Muscle of back (tissue), 11 donors: Measurements from ENCODE around the gene ARL15. TPM values are rescaled to one million over a fixed set of nuclear protein-coding genes. Genes with fewer than 3 reads are reported as not detected.

Source experiments
- DNase-seq, 3 donors: peaks; one replicate each; pipeline versions ENCODE4 v3.0.0 to v3.0.0-alpha.2; 2013
- polyA plus RNA-seq, 10 donors: library from polyadenylated mRNA; unstranded; fragments of 120-200 nt; gene quantifications; one replicate each; pipeline ENCODE4 v1.2.1, GENCODE V29; 2013; ENCODE audit not compliant: insufficient read length in 10 of 10

ARL15 gene
- polyA plus RNA-seq, 10 donors: 22.5 to 30.3 (median 27.3) TPM

DNA sequence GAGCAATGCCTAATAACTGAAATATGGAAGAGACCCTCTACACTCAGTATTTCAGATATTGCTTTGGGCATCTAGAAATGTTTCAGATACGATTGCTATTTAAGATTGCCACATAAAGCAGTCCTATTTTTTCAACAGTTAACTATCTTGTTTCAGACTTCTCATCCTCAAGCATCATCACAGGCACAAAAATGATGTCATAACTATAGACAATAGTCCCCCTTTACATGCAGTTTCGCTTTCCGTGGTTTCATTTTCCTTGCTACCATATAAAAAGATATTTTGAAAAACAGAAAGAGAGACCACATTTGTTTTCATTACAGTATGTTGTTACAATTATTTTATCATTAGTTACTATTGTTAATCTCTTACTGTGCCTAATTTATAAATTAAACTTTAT is 402.5 kb downstream of the ARL15 start:
- DNase-seq: no peak

DNA sequence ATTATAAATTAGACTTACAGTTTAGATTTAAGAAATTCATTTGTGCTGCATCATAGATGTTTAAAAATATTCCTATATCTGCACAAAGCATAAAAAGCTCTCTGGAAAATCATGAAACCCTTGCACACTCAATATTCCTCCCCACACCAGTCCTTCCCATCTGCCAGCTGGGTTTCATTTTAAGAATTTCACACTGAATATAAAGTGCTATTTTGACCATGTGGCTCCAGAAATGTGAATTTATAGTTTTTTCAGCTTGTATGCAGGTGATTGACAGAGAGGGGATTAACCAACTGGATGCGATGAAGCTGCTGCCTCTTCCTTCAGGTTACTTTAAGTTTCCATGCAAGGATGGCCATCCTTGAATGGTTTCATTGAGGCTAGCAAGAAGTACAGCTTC is 403.6 kb downstream of the ARL15 start:
- DNase-seq: no peak

DNA sequence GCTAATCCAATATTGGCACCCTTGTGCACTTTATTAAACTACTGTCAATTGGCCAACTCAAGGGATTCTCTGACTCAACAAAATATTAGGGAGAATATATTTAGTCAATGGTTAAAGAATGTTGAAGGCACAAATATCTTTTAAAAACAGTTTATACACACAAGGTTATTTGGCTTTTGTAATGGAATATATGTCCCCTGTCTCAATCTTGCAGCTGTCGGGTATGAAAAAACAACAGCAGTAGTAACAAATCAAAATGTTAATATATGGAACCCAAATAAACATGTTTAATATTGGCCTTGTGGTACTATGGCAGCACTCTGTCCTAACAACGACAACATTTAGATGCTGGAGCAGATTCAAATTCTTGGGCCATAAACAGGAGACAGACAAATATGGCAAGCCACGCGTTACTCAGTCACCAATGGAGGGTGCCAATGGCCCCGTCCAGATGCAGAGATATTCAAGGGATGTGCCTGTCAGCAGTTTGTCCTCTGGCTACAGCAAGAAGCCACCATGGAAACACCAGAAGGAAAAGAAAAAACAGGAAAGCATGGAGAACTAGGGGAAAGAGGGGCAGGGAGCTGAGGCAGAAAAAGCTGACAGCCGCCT is 408.0 kb downstream of the ARL15 start:
- DNase-seq: peak in 1 of 3 donors; percentile 63

DNA sequence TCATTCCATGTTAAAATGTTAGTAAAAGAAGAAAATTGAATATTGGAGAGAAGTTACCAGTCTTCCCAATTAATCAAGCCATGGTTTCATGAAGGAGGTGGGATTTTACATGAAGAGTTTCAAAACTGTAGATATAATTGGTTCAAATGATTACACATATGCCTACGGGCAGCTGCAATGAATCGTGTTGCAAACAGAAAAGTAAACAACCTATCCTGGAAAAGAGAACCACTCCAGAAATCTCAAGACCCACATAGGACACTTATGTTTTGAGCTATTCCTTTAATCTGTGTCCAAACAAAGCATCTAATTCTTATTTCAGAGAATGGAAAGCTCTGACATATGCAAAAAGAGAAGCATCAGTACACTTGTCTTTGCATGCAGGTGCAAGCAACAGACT is 409.7 kb downstream of the ARL15 start:
- DNase-seq: no peak

DNA sequence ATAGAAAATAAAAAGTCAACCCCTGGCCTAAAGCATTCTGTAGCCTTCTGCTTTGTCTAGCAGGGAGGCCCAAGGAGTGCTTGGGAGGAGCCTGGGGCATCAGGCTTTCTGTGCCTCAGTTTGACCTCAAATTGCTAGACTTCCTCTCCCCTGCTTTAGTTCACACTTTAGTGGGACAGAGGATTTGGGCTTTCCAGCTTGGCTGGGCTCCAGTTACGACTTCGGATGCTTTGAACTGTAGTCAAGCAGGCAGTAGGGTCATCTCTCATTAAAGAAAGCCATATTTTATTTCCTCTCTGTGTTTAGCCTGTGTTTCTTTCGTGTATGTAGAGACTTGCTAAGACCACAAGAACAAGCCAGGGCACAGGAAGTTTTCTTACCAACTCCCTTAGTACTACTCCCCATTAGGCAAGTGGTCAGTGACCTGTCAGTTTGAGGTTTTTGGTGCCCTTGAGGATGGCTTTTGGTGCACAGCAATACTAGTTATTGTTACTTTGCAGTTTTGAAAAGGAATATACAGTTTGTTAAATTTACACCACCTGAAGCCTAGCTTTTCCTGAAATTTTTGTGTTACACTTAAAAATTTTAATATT is 415.2 kb downstream of the ARL15 start:
- DNase-seq: no peak

DNA sequence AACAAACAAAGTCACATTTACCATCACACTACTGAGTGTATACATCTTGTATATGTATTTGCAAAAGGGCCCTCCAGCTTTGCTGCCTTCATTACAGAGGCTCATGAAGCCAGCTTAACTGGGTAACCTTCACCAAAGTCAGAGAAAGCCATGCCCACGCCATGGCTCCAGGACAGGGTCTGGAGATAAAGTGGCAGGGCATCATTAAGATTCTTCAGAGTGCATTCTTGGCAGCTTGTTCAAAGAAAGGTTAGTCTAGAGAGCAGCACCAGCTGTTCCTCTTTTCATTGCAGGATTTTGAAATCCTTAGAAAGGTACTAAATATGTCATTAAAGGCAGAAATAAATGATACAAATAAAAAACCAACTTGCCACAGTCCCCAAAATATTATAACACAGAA is 416.7 kb downstream of the ARL15 start:
- DNase-seq: no peak

DNA sequence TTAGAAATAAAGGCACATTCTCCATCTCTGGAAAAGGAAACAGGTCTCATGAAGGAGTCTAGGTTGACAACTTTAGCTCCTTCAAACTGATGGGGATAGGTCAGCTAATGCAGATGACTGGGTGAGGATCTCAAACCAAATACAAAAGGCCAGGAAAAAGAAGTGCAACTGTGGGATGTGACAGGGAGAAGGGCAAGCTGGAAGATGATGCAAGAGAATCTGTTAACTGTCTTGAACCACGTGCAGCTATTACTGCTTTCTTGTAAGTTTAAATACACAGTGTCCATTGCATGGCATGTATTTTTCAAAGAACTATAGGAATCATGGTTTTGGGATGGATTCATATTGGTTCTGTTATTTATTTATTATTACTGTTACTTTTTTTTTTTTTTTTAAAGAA is 418.1 kb downstream of the ARL15 start:
- DNase-seq: no peak

DNA sequence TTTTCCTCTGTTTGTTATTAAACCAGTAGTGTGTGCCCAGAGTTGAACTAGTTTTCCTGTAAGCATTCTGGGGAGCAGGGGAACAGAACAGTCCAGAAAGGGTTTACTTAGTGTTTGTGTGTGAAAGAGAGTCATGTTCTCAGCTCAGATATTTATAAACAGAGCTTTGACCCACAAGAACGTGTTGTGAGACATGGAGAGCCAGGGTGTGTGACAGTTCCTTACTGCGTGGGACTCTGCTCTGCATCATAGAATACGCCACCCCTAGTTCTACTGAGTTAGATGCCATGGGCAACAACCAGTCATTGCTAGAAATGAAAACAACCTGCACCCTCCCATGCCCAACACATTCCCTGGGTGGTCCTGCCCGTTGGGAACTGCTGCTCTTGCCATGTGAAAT is 419.2 kb downstream of the ARL15 start:
- no peak for DNase-seq

DNA sequence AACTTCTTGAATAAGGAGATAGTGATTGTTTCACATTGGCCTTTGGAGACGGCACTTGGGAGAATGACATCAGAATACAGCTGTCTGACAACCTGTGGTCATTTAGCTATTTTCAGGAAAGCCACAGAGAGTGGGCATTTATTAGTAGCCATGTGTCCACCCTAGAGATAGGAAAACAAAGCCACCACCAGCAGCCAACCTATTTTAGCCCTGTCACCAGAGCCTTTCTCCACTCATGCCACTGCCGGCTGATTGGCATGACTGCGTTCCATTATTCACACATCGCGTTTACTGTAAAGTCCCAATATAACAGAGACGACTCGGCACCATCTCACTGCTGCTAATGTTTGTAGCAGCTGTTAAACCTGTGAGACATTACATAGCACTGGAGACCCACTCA is 419.9 kb downstream of the ARL15 start:
- peak in 1 of 3 donors; percentile 16 for DNase-seq

DNA sequence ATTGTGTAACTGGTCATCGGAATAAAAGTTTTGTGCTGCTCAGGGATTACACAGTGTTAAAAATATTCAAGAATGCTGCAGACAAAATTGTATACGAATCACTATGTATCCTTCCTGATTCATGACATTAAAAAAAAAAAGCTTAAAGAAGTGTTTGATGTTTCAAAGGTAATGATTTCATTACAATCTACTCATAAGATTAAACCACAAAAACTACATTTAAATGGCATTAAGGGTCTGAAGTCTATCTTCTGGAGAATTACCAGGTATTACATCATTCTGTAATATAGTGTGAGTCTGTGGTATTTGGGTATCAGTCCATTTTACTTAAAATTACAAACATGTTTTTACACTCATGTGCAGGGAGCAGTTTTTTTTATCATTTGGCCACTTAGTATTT is 425.5 kb downstream of the ARL15 start:
- DNase-seq: peak in 1 of 3 donors; percentile 14

DNA sequence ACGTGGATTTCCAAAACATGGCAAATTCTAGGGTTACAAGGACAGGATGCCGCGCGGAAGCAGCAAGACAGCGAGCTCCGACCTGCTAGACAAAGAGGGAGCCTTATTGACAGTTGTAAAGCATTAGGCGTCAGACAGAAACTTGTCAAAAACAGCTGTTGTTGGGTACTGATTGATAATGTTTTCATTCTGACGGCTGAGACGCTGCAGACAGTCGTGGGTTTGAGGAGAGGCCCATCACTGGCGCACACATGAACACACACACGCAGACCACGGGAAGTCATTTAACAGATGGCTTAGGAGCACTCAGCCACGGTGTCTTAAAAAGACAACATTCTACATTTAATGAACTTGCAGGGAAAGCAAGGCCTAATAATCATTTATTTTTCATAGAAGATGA is 426.0 kb downstream of the ARL15 start:
- DNase-seq: peak in 1 of 3 donors; percentile 48

DNA sequence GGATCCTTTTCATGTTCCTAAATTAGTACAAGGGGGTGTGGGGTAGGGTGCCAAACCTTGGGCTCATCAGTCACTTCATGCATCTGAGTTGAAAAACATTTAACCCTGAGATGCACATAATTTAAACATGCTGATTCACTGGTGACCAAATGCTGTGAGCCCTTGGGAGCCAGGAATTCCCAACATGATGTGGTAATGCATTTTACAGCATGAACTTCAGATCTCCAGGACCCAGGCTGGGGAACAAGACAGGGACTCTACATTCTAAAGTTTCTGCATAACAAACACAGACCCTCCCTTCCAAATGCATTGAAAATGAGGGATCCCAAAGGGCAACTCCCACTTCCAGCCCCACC is 427.7 kb downstream of the ARL15 start:
- DNase-seq: peak in 1 of 3 donors; percentile 11

DNA sequence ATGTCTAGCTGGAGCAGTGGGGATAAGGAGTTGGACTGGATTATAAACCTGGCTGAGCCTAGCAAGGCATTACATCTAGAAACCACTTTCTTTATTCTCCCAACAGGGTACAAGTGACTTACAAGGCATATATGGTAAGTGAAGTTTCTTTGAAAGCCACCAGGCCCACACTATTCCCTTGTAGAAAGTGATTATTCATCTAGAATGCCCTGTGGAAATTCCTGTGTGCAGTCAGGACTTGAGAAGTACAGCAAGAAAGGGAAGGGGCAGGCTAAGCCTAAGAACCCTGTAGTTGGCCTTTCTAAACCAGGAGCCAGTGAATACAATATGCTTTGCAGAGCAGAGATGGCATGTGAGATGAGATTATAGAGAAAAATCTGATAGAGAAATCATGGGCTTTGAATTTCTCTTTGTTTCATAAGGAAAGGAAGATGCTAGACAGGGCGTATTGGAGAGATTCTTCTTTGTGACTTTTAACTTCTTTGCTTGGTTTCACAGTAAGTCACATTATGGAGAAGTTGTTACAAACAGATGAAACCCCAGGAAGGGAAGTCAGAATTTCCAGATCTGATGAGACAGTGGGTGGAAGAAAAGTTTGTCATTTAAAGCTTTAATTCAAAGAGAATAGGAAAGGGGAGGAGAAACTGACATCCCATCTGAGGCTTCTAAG is 428.2 kb downstream of the ARL15 start:
- no peak for DNase-seq

DNA sequence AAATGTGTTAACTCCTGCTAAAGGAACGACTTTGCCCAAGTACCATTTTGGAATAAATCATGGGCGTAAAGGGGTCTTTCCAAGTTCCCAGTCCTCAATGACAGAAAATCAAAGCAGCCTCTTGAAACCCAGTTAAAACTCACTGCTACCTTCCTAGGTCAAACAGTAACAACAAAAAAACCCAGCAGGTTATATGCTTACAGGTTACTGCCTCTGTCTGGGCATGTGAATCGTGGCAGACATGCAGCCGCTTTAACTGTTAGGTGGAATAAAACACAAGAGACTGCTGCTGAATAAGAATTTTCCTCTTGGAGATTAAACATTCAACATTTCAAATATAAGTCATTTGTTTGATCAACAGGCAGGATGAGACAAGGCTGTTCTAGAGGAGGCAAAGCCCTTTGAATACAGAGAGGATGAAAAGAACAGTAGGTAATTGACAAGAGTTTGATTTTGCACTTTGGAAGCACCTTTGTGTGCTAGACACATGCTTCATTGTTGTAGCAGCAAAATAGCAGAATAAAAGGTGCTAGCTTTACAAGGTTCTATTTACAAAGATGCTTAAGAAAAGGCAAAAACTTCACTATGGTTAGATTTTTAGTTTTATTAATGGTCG is 430.6 kb downstream of the ARL15 start:
- no peak for DNase-seq

DNA sequence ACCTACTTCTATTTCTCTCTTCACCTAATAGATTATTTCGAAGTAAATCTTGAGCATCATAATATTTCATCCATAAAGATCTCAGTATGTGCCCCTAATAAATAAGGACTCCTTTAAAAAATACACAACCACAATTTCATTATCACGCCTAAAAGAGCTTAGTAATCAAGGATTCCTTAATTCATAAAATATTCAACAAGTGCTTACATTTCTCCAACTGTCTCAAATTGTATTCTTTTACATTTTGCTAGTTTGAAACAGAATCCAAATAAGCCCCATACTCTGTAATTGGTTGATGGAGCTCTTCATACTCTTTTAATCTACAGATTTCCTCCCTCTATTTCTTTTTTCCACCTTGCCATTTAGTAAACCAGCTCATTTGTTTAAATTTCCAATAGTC is 432.4 kb downstream of the ARL15 start:
- no peak for DNase-seq

DNA sequence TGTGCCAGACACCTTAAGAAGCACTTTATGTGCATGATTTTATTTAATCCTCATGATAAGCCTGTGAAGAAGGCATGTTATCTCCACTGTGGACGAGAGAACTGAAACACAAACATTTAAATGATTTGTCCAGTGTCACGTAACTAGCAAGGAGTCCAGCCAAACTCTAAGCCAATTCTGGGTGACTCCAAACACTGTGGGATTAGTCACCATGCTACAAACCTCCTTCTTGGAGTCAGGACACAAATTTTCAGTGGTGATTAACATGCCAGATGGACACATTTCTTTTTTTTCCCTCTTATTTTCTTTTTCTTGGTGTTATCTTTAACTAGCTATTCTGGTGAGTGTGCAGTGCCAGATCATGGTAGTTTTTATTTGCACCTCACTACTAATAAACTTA is 433.1 kb downstream of the ARL15 start:
- DNase-seq: no peak

DNA sequence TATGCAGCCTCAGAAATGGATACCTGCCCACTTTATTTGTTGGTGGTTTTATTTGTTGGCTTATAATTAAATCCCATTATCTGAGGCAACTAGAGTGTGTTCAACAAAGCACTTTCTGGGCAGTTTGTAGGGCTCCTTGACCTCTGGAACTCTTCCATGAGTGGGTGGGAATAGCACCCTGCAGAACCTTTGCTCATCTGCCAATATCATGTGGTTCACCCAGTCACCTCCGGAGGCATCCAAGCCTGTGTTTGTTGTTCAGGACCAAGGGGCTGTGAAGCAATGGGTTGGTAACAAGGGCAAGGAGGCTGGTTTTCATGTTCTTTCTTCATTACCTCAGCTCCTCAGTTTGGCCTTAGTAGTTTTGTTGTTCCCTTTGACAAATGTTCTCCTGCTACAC is 436.0 kb downstream of the ARL15 start:
- DNase-seq: no peak

DNA sequence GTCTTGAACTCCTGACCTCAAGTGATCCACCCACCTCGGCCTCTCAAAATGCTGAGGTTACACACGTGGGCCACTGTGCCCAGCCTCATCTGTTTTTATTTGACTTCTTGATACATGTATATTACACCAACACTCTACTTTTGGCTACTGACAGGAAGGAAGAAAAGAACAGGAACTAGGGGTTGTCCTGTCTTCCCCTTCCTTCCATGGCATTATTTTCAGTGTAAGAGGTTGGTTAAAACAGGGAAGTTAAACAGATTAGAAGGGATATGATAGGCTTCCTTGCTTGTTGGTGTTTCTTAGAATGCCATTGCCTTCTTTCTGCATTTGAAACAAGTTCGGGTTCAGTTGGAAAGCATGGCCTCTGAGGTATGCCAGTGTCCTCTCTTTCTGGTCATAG is 437.1 kb downstream of the ARL15 start:
- DNase-seq: no peak

DNA sequence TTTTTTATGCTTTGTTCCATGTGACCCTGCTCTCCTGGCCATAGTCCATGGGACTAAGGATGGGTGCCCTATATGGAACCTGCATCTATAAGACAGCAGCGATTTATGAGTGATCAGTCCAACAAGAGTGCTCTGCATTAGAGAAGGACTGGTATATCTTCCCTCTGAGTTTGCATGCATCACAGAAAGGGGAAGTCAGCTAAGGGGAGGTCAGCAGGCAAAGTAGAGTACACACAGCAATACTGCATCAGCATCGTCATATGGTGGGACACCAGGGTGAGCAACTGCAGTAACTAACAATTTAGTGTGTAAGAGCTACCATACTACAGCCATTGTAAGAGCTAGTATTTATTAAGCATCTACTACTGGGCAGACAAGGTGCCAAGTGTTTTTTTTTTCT is 438.6 kb downstream of the ARL15 start:
- no peak for DNase-seq

DNA sequence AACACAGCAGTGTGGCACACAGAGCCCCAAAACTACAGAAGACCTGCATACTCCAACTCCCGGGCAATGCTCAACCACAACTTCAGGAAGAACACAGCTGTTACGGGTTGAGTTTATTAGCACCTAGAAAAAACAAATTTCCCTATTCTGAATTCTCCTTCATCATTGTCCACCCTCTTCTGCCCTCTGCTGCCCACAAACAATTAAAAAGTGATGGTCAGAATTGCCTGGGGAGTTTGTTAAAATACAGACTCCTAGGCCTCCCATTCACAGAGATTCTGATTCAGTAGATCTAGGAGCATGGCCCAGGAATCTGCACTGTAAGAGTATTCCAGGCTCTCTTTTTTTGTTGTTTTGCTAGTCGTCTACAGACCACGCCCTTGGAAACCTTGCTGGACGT is 439.3 kb downstream of the ARL15 start:
- no peak for DNase-seq

DNA sequence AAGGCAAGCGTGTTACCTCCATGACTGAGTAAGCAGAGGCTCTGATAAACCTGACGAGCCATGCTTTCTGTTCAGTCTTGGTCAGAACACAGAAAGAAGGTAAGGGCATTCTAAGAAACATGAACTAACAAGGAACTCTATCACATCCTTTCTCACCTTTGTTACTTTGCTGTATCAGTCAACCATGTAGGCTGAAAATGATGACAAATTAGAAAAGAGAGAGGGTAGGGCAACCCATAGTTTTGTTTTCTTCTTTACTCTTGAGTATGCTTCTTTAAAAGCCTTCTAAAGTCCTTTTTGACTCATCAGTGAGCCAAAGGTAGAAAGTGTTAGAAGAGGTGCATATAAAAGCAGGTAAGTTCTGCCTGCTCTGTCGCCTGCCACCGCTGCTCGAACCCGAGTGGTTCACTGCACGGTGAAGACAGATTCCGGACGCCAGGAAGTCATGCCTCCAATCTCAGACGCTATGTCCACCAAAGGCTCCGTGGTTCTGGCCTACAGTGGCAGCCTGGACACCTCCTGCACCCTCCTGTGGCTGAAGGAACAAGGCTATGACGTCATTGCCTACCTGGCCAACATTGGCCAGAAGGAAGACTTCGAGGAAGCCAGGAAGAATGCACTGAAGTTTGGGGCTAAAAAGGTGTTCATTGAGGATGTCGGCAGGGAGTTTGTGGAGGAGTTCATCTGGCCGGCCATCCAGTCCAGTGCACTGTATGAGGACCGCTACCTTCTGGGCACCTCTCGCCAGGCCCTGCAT is 451.5 kb downstream of the ARL15 start:
- no peak for DNase-seq

DNA sequence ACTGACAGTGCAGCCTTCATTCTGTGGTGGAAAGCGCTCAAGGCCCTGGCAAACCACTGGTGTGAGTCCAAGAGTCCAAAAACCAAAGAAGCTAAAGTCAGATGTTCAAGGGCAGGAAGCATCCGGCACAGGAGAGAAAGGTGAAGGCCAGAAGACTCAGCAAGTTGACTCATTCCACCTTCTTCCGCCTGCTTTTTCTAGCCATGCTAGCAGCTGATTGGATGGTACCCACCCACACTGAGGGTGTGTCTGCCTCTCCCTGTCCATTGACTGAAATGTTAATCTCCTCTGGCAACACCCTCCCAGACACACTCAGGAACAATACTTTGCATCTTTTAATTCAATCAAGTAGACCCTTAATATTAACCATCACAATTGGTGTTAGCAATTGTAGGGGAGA is 453.9 kb downstream of the ARL15 start:
- DNase-seq: no peak
